ENCODE data around the gene PAXX.

PAXX gene

DNA sequence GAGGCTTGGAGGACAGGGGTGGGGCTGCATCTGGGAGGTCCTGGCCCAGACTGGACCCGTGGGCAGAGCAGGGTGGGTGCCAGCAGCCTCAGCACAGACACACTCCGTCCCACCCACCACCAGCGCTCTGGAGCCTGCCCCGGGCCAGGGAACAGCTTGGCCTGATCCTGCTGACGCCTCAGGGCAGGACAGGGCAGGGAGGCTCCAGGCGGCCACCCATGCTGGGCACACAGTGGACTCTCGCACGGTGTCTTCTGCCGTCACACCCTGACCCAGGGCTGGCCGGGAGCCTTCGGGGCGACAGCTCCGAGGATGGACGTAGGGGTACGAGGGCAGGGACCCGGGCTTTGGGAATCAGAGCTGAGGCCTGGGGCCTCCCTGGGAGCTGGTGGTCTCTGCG, 23.1 kb upstream of the PAXX start:
- Histone ChIP-seq H3K27me3 (0 out of 22 replicates have a peak, but pooled peaks cover 0 to 4% (median 0%) of the 10 kb centered on the region in 11 experiments), H3K9me3 (replicated peaks in 1 of 11) (no peaks in the 10 kb centered on the region), H3K4me3 (no peak overlapping the region), H3K36me3 (no peaks in the 10 kb centered on the region), H3K4me2 (no peak overlapping the region), H3K27ac (no peak overlapping the region), H3K4me1 (peaks cover 22 to 37% (median 31%) of the 10 kb centered on the region in 10 experiments), H3K9ac (0 out of 22 replicates have a peak overlapping the region, but pooled peaks of 1 of the 11 experiments have one; percentile 33), H4K20me1 (no peaks in the 10 kb centered on the region)
- no peak for TF ChIP-seq Cebpa-rat (IDR thresholded peaks at IDR 0.05)

DNA sequence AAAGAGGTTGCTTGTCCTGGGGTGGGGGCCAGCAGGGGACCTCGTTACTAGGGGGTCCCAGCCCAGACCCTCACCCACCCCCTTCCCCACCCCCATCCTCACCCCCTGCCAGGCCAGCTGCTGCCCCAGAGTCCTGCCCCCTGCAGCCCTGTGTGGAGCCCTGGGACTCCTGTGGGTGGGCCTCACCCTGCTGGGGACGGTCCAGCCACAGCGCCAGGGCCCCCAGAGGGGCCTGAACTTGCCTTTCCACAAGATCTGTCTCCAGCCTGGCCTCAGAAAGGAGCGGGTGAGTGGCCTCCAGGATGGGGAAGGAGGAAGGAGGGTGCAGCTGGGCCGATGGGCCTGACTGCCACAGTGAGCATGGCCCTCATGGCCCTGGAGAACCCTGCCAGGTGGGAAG, 22.4 kb upstream of the PAXX start:
- no peaks in the 10 kb centered on the region for H3K36me3 ChIP-seq
- H3K9ac ChIP-seq = peak overlapping the region in 3 of 11 experiments; percentile 4 to 28 (median 6); a peak in 5 of 22 replicates
- H3K4me2 ChIP-seq = peak overlapping the region in 10 of 11 experiments; percentile 15 to 82 (median 68); a peak in 17 of 22 replicates
- no peak overlapping the region for H3K4me3 ChIP-seq
- no peaks in the 10 kb centered on the region for H4K20me1 ChIP-seq
- H3K9me3 ChIP-seq (replicated peaks in 1 of 11) = no peaks in the 10 kb centered on the region
- 0 out of 22 replicates have a peak, but pooled peaks cover 0 to 4% (median 0%) of the 10 kb centered on the region in 11 experiments for H3K27me3 ChIP-seq
- H3K27ac ChIP-seq = peak overlapping the region in 1 of 11 experiments; percentile 15; a peak in 1 of 22 replicates
- H3K4me1 ChIP-seq = peaks cover 25 to 41% (median 33%) of the 10 kb centered on the region in 10 experiments
- no peak for TF ChIP-seq Cebpa-rat (IDR thresholded peaks at IDR 0.05)

DNA sequence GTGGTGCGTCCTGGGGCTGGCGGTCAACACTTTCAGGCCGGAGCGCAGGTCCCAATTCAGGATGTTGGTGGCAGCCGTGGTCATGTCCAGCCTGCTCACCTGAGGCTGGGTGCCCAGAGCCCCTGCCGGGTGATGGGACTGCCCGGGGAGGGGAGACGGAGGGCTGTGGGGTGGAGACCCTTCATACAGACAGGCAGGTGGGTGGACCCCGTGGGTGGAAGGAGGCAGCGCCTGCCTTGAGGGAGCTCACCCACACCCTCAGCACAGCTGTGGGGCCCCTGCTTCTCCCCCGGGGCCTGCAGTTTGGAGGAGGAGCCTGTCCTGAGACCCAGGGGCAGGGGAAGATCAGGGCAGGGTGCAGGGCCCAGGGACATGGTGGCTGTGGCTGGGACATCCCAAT, 21.9 kb upstream of the PAXX start:
- H3K27ac ChIP-seq = peak overlapping the region in 1 of 11 experiments; percentile 15; a peak in 1 of 22 replicates
- 0 out of 22 replicates have a peak, but pooled peaks cover 0 to 4% (median 0%) of the 10 kb centered on the region in 11 experiments for H3K27me3 ChIP-seq
- peaks cover 31 to 46% (median 39%) of the 10 kb centered on the region in 10 experiments for H3K4me1 ChIP-seq
- no peaks in the 10 kb centered on the region for H3K36me3 ChIP-seq
- H3K4me3 ChIP-seq = no peak overlapping the region
- no peaks in the 10 kb centered on the region for H3K9me3 ChIP-seq (replicated peaks in 1 of 11)
- no peak for TF ChIP-seq Cebpa-rat (IDR thresholded peaks at IDR 0.05)
- peak overlapping the region in 8 of 11 experiments; percentile 6 to 49 (median 36); a peak in 12 of 22 replicates for H3K9ac ChIP-seq
- peak overlapping the region; percentile 15 to 82 (median 68); a peak in 21 of 22 replicates for H3K4me2 ChIP-seq
- H4K20me1 ChIP-seq = no peaks in the 10 kb centered on the region; a peak in 2 of 22 replicates

DNA sequence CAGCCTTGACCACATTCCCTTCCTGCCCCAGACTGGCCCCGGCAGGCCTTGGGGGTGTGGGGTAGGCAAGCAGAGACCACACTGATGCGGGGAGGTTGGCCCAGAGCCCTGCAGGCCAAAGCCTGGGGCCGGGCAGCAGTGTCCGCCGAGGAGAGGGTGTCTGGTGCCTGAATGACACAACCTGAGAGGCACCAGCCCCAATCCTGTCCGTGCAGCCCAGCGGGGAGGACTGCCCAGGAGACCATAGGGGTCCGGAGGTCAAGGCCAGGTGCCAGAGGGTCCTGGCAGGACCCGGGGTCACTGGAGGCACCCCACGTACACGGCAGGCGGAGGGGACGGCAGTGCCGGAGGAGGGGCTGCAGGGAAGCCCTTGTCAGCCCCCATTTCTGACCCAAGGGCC, 20.5 kb upstream of the PAXX start:
- Histone ChIP-seq H3K27ac (no peak overlapping the region), H3K9me3 (replicated peaks in 1 of 11) (no peaks in the 10 kb centered on the region), H3K4me3 (no peak overlapping the region), H3K27me3 (no peaks in the 10 kb centered on the region), H3K36me3 (no peaks in the 10 kb centered on the region), H4K20me1 (no peaks in the 10 kb centered on the region; a peak in 2 of 22 replicates), H3K4me2 (peak overlapping the region in 2 of 11 experiments; percentile 70 to 82; a peak in 1 of 22 replicates), H3K4me1 (peaks cover 32 to 48% (median 40%) of the 10 kb centered on the region in 10 experiments), H3K9ac (no peak overlapping the region)
- TF ChIP-seq Cebpa-rat (IDR thresholded peaks at IDR 0.05) = no peak

DNA sequence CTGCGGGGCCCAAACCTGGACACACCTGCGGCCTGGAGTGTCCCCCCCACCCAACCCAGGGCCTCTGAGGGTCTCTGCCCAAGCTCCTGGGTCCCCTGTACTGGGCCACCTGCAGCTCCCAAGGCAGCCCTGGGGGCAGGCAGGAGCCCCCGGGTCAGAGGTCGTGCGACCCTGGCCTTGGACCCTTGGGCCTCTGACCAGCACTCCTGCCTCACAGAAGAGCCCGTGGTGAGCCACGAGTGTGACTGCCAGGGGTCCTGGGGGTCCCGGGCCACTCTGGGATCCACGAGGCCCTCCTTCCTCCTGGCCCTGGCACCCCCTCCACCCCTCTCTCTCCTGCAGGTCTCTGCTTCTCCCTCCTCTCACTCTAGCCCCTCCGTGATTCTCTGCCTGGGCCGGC, 19.9 kb upstream of the PAXX start:
- TF ChIP-seq Cebpa-rat (IDR thresholded peaks at IDR 0.05) = no peak
- H4K20me1 ChIP-seq = no peaks in the 10 kb centered on the region; a peak in 2 of 22 replicates
- H3K9ac ChIP-seq = no peak overlapping the region
- H3K27ac ChIP-seq = no peak overlapping the region
- peaks cover 37 to 53% (median 45%) of the 10 kb centered on the region in 10 experiments for H3K4me1 ChIP-seq
- H3K36me3 ChIP-seq = no peaks in the 10 kb centered on the region
- H3K4me2 ChIP-seq = no peak overlapping the region
- H3K9me3 ChIP-seq (replicated peaks in 1 of 11) = no peaks in the 10 kb centered on the region
- H3K27me3 ChIP-seq = no peaks in the 10 kb centered on the region
- no peak overlapping the region for H3K4me3 ChIP-seq

DNA sequence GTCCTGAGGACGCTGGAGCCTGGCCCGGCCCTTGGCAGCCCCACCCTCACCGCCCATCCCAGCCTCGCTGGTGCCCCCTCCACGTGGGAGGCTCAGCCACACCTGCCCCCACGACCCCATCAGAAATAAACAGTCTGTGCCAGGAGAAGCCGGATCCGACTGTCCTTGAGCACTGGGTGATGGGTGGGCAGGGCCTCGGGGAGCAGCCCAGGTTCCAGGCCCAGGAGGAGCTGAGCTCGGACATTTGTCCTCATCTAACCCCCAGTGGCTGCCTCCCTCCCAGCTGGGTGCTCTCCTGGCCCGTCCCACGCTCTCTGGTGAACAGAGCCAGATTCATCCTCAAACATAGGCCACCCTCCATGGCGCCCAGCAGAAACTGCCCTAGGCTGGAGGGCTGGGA, 19.5 kb upstream of the PAXX start:
- H3K27ac ChIP-seq = no peak overlapping the region
- no peak for TF ChIP-seq Cebpa-rat (IDR thresholded peaks at IDR 0.05)
- H3K27me3 ChIP-seq = no peaks in the 10 kb centered on the region
- H3K4me1 ChIP-seq = peaks cover 38 to 56% (median 49%) of the 10 kb centered on the region in 10 experiments
- H3K4me2 ChIP-seq = no peak overlapping the region
- no peaks in the 10 kb centered on the region for H3K9me3 ChIP-seq (replicated peaks in 1 of 11)
- H3K36me3 ChIP-seq = no peaks in the 10 kb centered on the region
- no peak overlapping the region for H3K4me3 ChIP-seq
- H3K9ac ChIP-seq = no peak overlapping the region
- H4K20me1 ChIP-seq = no peaks in the 10 kb centered on the region; a peak in 2 of 22 replicates

DNA sequence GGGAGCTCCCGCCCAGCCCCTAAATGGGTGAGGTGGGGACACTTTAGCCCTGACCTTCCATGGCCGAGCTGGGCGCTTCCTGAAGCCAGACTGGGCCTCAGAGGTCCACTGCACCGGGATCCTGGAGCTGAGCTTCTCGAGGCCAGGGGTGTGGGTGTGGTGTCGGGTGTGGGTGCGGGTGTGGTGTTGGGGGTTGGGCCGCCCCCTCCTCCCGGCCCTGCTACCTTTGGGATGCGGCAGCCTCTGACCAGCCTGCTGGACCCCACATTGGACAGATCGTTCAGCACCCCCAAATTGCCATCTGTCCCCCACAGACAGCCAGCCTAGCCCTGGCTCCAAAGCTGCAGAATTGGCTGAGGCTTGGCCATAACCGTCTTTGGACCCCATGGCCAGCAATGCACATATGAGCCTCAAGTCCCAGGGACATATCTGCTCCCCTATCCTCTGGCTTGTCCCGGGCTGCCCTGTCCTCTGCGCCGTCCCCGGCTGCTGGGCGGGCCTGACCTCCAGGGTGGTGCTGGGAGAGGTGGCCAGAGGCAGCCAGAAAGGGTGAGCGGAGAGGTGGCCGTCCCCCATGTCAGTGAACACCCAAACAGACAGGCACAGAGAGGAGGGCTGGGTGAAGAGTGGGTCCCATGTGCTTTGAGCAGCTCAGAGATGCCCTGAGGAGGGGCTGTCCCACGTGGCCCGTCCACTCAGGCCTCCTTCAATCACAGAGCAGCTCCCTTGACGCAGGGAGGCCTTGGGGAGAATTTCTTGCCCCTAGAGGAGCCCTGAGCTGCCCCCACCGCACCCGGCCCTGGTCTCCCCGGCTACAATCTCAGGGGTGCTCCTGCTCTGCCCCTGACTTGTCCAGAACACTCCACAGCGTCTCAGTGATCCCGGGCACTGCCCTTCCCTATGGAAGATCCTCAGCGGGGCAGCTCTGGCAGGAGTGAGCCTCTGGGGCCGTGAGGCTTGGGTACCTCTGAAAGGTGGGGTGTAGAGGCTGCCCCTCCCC, 18.3 kb upstream of the PAXX start:
- TF ChIP-seq Cebpa-rat (IDR thresholded peaks at IDR 0.05) = no peak
- no peak overlapping the region for H3K9ac ChIP-seq
- H3K9me3 ChIP-seq (replicated peaks in 1 of 11) = no peaks in the 10 kb centered on the region
- no peaks in the 10 kb centered on the region for H3K36me3 ChIP-seq
- no peaks in the 10 kb centered on the region; a peak in 2 of 22 replicates for H4K20me1 ChIP-seq
- H3K4me3 ChIP-seq = no peak overlapping the region
- H3K4me1 ChIP-seq = peaks cover 38 to 60% (median 49%) of the 10 kb centered on the region in 10 experiments
- H3K4me2 ChIP-seq = peak overlapping the region in 6 of 11 experiments; percentile 77 to 92 (median 82); a peak in 12 of 22 replicates
- peak overlapping the region in 1 of 11 experiments; percentile 35; a peak in 1 of 22 replicates for H3K27ac ChIP-seq
- no peaks in the 10 kb centered on the region for H3K27me3 ChIP-seq

DNA sequence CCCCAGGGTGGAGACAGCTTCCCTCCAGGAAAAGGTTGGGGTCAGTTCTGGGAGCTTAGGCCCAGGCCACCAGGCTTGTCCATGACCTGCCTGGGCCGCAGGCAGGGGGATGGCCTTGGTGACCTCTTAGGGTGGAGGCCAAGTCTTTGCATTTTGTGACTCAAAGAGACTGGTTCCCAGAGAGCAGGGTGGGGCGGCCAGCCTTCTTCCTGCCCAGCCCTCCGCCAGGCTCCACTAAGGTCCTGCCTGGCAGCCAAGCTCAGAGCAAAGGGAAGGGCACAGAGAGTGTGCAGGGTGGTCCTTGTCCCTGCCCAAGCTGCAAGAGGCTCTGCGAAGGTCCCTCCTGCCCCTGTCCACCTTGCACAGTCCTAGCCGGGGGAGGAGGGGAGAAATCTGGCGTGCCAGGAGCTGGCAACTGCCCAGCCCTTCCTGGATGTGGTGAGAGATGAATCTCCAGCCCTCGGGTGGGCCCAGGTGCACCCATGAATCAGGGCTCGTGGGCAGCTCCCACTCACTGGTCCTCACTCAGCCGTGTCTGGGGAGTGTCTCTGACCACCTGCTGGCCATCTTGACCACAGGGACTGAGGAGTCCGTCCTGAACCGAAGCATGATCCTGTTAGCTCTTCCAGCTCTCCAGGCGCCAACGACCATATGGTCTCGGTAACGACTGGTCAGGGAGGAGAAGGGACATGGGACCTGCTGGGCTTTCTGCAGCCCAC, 17.2 kb upstream of the PAXX start:
- Histone ChIP-seq H3K4me3 (no peak overlapping the region), H3K27me3 (no peaks in the 10 kb centered on the region), H3K9ac (peak overlapping the region in 5 of 11 experiments; percentile 2 to 45 (median 16); a peak in 5 of 22 replicates), H3K36me3 (no peaks in the 10 kb centered on the region), H3K9me3 (replicated peaks in 1 of 11) (no peaks in the 10 kb centered on the region), H4K20me1 (no peaks in the 10 kb centered on the region; a peak in 2 of 22 replicates), H3K4me1 (peaks cover 43 to 69% (median 53%) of the 10 kb centered on the region in 10 experiments), H3K4me2 (peak overlapping the region; percentile 68 to 92 (median 77)), H3K27ac (peak overlapping the region in 3 of 11 experiments; percentile 32 to 41 (median 35); a peak in 4 of 22 replicates)
- no peak for TF ChIP-seq Cebpa-rat (IDR thresholded peaks at IDR 0.05)

Measured in BLaER1 treated with 17β-estradiol and CSF1 and Interleukin-3, amounts not matched to agents 10 nM and 100 nM (cell line).